ENCODE measurements around the gene ZBTB7C. TPM values are rescaled to one million over a fixed set of nuclear protein-coding genes. Genes with fewer than 3 reads are reported as not detected.

Gene ZBTB7C
- total and polyA plus RNA-seq, 9 donors: 1.5 to 26.6 (median 15.7) TPM

GRCh38 chr18:48149020-48149685, 260.0 kb downstream of the ZBTB7C start:
- intact Hi-C loops (cut with DNase I): no loop called here
- Histone ChIP-seq H3K9me3 (no peaks in the 10 kb centered on the region), H3K27ac (no peak overlapping the region), H3K36me3 (no peaks in the 10 kb centered on the region), H3K4me1 (ENCODE audit: insufficient read depth) (peaks cover 16% of the 10 kb centered on the region), H3K27me3 (no peaks in the 10 kb centered on the region), H3K4me3 (no peak overlapping the region)
- 63 to 69% (median 67%) methylated on average over 15 of the region's 15 CpGs for WGBS, 3 donors
- TF ChIP-seq EP300 (IDR thresholded peaks at IDR 0.05): no peak
- no peak for TF ChIP-seq POLR2A (IDR thresholded peaks at IDR 0.05)
- TF ChIP-seq CTCF (IDR thresholded peaks at IDR 0.05): no peak
- DNase-seq: peak in 4 of 5 donors; percentile 46 to 77 (median 66)

GRCh38 chr18:48142994-48143393, 266.2 kb downstream of the ZBTB7C start:
- H3K27me3 ChIP-seq: no peaks in the 10 kb centered on the region
- DNase-seq: peak in 1 of 5 donors; percentile 16
- H3K4me3 ChIP-seq: no peak overlapping the region
- no peak for TF ChIP-seq POLR2A (IDR thresholded peaks at IDR 0.05)
- no peak for TF ChIP-seq EP300 (IDR thresholded peaks at IDR 0.05)
- no peak for TF ChIP-seq CTCF (IDR thresholded peaks at IDR 0.05)
- 96 to 100% (median 100%) methylated on average over 1 of the region's 1 CpG for WGBS, 3 donors
- H3K36me3 ChIP-seq: no peaks in the 10 kb centered on the region
- peaks cover 10% of the 10 kb centered on the region for H3K4me1 ChIP-seq (ENCODE audit: insufficient read depth)
- H3K9me3 ChIP-seq: no peaks in the 10 kb centered on the region
- H3K27ac ChIP-seq: no peak overlapping the region
- intact Hi-C loops (cut with DNase I): no loop called here

- intact Hi-C loops (cut with DNase I): no loop called here
- Histone ChIP-seq H3K27ac (no peak overlapping the region), H3K9me3 (no peaks in the 10 kb centered on the region), H3K4me1 (ENCODE audit: insufficient read depth) (peaks cover 10% of the 10 kb centered on the region), H3K27me3 (no peaks in the 10 kb centered on the region), H3K36me3 (no peaks in the 10 kb centered on the region), H3K4me3 (no peak overlapping the region)
- TF ChIP-seq EP300 (IDR thresholded peaks at IDR 0.05) (no peak), CTCF (IDR thresholded peaks at IDR 0.05) (no peak), POLR2A (IDR thresholded peaks at IDR 0.05) (no peak)
- 88 to 95% (median 94%) methylated on average over 3 of the region's 3 CpGs for WGBS, 3 donors
- peak in 1 of 5 donors; percentile 15 for DNase-seq
Observed at GRCh38 chr18:48142353-48142752, 266.8 kb downstream of the ZBTB7C start.

- 97% methylated on average over 10 of the region's 10 CpGs for WGBS, 3 donors
- TF ChIP-seq EP300 (IDR thresholded peaks at IDR 0.05) (no peak), POLR2A (IDR thresholded peaks at IDR 0.05) (no peak), CTCF (IDR thresholded peaks at IDR 0.05) (no peak)
- DNase-seq: peak in 2 of 5 donors; percentile 16 to 27
- Histone ChIP-seq H3K27ac (no peak overlapping the region), H3K9me3 (no peaks in the 10 kb centered on the region), H3K4me3 (no peak overlapping the region), H3K4me1 (ENCODE audit: insufficient read depth) (peaks cover 12% of the 10 kb centered on the region), H3K27me3 (no peaks in the 10 kb centered on the region), H3K36me3 (no peaks in the 10 kb centered on the region)
- intact Hi-C loops (cut with DNase I): no loop called here
Observed at GRCh38 chr18:48140731-48141130, 268.5 kb downstream of the ZBTB7C start.
